Measurements from ENCODE around the gene ETFDH.
"Not testable (repeated sequence)": the region's sequence is repeated elsewhere in the genome, so short reads cannot be mapped to it uniquely, and the experiment has no call there.

ETFDH gene

DNA sequence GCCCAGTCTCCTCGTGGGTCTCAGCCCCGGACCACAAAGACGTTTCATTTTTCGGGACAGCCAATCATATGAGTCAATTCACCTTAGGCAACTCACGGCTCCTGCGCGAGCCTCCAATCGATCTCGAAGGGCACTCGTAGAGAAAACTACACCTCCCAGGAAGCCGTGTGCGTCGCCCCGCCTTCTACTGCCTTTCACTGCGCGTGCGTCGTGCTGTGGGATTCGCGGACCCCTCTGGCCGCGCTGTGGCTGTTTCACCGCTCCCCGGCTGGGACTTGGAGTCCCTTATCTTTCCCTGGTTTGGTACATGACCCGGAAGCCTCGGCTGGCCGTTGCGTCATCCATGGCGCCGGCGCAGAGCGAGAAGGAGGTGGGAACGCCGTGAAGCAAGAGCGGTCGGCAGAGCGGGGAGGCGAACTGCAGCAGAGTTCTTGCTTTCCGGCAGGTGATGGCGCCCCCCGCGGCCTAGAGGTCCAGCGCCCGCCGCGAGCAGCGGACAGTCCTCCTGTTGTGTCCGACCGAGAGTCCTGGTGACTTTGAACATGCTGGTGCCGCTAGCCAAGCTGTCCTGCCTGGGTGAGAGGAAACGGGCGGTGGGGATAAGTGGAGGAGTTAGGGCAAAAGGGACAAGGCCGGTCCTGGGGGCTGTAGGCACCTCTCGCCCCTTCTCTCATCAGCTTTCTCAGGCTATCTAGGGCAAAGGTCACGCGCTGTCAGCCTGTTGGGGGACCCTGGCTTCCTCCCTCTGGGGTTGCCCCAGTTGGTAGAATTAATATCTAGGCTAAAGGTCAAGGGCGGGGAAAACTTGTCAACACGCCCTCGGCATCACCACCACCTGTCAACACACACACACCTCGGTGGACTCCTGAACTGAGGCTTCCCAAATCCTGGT lies at the start of gene ETFDH:
ETFDH (plus strand) TSS at position 382 of the 892 bp plus-strand sequence; CDS start at position 543, 161 bp downstream.
- peak; percentile 99 for DNase-seq

DNA sequence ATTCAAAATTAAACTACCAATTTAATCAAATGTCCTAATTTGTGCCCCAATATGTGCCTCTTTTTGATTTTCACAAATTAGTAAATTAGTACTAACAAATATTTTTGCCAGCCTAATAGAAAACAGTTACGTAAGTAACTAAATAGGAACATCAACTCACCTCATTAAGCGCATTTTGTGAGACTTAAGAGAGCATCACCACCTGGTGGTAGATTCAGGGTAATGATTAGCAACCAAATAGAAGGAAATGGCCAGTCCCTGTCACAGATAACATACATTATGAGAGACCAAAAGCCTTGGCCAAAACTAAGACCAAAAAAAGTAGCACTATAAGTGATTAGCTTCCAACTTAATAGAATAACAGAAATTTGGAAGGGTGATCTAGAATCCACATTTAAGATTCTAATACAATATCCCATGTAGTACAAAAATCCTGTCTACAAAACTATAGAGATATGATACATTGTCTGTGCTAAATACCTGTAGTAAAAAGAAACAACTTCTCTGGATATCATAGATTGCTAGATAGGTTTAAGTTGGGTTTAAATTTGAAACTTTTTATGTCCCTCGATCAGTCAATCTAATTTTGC lies 47.1 kb upstream of the ETFDH start:
- DNase-seq: peak in 1 of 2 donors; percentile 38

- DNase-seq: no peak
These were observed 46.6 kb upstream of the ETFDH start for GRCh38 chr4:158625544-158625943.

GRCh38 chr4:158630893-158631292 lies 41.2 kb upstream of the ETFDH start:
- no peak for DNase-seq

- DNase-seq: no peak
These were observed 35.5 kb upstream of the ETFDH start for GRCh38 chr4:158636619-158637018.

GRCh38 chr4:158644356-158644755 lies 27.7 kb upstream of the ETFDH start:
- DNase-seq: no peak

DNA sequence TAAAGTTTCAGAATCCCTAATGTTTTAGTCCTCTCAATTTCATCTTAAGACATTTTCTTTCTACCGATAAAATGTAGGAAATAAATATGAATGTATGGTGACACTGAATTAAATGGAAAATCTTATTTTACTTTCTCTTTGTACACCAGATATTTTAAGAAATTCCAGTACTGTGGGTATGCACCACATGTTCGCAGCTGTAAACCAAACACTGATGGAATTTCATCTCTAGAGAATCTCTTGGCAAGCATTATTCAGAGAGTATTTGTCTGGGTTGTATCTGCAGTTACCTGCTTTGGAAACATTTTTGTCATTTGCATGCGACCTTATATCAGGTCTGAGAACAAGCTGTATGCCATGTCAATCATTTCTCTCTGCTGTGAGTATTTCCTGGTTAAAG lies 27.3 kb upstream of the ETFDH start:
- no peak for DNase-seq

- DNase-seq: no peak
These were observed 22.9 kb upstream of the ETFDH start for GRCh38 chr4:158649111-158649680.

- no peak for DNase-seq
These were observed 19.2 kb upstream of the ETFDH start for GRCh38 chr4:158652920-158653319.

GRCh38 chr4:158656439-158656838 lies 15.7 kb upstream of the ETFDH start:
- no peak for DNase-seq

DNA sequence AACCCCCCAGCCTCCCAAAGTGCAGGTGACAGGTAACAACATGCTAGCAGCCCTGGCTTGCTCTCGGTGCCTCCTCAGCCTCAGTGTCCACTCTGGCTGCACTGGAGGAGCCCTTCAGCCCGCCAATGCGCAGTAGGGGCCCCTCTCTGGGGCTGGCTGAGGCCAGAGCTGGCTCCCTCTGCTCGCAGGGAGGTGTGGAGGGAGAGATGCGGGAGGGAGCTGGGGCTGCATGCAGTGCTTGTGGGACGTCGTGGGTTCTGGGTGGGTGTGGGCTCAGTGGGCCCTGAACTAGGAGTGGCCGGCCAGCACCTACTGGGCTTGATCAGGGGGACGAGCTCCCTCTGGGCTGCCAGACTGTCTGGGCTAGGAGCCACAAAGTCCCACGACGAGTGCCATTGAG lies 14.8 kb upstream of the ETFDH start:
- no peak for DNase-seq

GRCh38 chr4:158663255-158663654 lies 8.8 kb upstream of the ETFDH start:
- not testable (repeated sequence) for DNase-seq

GRCh38 chr4:158663707-158664625 lies 8.1 kb upstream of the ETFDH start:
- DNase-seq: not testable (repeated sequence)

DNA sequence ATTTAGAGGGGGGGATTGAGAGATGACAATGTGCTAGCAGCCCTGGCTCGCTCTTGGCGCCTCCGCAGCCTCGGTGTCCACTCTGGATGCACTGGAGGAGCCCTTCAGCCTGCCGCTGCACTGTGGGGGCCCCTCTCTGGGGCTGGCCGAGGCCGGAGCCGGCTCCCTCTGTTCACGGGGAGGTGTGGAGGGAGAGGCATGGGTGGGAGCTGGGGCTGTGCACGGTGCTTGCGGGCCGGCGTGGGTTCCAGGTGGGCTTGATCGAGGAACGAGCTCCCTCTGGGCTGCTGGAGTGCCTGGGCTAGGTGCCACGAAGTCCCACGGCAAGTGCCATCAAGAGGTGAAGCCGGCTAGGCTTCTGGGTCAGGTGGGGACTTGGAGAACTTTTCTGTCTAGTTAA lies 7.3 kb upstream of the ETFDH start:
- DNase-seq: no peak

DNA sequence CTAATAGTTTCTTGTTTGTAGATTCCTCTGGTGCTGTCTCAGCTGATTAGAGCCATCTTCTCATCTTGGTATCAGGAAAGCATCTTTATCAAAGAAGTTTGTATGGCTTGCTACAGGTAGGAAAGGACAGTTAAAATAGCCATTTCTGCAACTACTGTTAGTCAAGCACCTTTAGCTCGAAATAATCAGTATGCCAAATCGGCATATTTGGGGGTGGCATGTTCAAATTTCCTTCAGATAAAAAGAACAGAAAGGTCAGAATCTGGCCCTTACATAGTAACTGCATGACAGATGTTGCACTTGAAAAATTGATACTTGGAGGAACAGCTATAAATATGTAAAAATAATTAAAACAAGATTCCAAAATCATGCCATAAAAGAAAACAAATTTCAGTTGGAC lies 5.2 kb upstream of the ETFDH start:
- DNase-seq: no peak

DNA sequence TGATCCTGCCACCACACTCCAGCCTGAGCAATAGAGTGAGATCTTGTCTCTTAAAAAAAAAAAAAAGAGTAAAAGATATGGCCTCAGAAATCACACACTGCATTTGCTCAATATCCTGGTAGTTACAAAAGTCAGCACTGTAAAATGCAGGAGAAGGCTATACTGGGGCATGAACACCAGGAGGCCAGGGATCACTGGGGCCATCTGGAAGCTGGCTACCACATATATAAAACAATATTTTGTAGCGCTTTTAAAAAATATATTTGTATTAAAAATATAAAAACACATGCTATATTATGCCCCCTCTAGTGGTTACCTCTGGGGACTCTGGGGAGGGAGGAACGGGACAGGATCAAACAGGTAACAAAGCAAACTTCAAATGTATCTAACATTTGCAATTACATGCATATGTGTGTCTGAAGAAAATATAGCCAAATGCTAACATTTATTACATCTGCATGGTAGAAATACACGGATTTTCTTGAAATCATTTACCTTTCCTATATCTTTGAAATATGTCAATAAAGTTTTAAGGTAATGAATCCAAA lies 4.4 kb upstream of the ETFDH start:
- peak; percentile 3 to 46 for DNase-seq

DNA sequence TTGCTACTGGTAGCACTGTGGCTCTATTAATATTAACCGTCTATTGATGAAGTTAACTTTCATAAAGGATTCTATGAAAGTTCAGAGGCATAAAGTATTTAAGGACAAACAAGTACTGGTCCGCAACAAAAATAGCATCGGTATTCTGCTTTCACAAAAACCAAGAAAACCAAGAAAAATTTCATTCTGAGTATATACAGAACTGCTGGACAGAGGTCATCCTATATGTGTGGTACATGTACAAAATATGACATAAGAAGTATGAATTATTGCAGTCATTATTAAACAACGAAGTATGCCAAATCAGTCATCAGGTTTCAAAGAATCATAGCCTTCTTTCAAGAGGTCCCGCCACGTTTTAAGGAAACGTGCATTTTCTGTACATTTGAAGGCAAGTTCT lies 2.8 kb upstream of the ETFDH start:
- no peak for DNase-seq

GRCh38 chr4:158670975-158671664 lies 976 bp upstream of the ETFDH start:
- peak; percentile 35 to 67 for DNase-seq

- DNase-seq: no peak
These were observed 506 bp upstream of the ETFDH start, which contains the start of gene C4orf46 for GRCh38 chr4:158671665-158671914. Gene C4orf46 (minus strand): TSS chr4:158671887. CDS start chr4:158671801, 86 bp downstream.

- DNase-seq: no peak
These were observed 1.5 kb downstream of the ETFDH start for GRCh38 chr4:158673633-158674032.

- no peak for DNase-seq
These were observed 4.0 kb downstream of the ETFDH start for GRCh38 chr4:158676076-158676475.

- no peak for DNase-seq
These were observed 6.7 kb downstream of the ETFDH start for GRCh38 chr4:158678767-158679166.
